Measurements from ENCODE around the gene ENPP7.

The ENPP7 gene

DNA sequence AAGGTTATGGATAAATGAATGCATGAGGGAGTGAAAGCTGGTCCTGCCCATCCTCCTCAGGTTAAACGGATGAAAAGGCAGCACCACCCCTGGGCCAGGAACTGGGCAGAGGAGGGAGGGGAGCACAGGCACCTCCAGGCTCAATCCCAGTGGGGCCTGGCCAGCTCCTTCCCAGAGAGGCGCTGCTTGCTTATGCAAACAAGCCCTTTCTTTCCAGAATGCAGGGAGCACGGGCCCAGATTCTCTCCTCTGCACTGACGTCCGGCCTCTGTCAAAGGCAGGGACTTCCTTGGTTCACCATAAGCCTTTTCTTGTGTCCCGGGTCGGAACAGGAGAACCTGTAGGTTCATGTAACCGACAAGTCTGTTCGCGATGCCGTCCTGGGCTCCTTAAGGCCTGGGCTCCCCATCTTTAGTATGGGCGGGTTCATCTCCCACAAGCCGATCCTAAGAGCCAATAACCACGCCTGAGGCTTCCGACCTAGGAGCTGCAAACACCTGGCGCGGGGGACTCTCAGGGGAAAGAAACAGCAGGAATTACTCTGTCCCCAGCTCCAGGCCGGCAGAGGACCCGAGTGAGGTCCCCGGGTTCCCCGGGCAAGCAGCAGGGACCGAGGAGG, 16.3 kb downstream of the ENPP7 start:
- TF ChIP-seq EGR1 (IDR thresholded peaks at IDR 0.05) (no peak), RAD21 (IDR thresholded peaks at IDR 0.05; ENCODE audit: low read depth) (no peak), NFIC (IDR thresholded peaks at IDR 0.05) (no peak), YY1 (IDR thresholded peaks at IDR 0.05; ENCODE audit: low read depth) (no peak), TEAD4 (IDR thresholded peaks at IDR 0.05) (no peak), CREB1 (IDR thresholded peaks at IDR 0.05; ENCODE audit: low read depth) (no peak)
- TF ChIP-seq, protein P1, sequence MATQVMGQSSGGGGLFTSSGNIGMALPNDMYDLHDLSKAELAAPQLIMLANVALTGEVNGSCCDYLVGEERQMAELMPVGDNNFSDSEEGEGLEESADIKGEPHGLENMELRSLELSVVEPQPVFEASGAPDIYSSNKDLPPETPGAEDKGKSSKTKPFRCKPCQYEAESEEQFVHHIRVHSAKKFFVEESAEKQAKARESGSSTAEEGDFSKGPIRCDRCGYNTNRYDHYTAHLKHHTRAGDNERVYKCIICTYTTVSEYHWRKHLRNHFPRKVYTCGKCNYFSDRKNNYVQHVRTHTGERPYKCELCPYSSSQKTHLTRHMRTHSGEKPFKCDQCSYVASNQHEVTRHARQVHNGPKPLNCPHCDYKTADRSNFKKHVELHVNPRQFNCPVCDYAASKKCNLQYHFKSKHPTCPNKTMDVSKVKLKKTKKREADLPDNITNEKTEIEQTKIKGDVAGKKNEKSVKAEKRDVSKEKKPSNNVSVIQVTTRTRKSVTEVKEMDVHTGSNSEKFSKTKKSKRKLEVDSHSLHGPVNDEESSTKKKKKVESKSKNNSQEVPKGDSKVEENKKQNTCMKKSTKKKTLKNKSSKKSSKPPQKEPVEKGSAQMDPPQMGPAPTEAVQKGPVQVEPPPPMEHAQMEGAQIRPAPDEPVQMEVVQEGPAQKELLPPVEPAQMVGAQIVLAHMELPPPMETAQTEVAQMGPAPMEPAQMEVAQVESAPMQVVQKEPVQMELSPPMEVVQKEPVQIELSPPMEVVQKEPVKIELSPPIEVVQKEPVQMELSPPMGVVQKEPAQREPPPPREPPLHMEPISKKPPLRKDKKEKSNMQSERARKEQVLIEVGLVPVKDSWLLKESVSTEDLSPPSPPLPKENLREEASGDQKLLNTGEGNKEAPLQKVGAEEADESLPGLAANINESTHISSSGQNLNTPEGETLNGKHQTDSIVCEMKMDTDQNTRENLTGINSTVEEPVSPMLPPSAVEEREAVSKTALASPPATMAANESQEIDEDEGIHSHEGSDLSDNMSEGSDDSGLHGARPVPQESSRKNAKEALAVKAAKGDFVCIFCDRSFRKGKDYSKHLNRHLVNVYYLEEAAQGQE (IDR thresholded peaks at IDR 0.05; ENCODE audit: low read depth): no peak
- TF ChIP-seq, protein P2, sequence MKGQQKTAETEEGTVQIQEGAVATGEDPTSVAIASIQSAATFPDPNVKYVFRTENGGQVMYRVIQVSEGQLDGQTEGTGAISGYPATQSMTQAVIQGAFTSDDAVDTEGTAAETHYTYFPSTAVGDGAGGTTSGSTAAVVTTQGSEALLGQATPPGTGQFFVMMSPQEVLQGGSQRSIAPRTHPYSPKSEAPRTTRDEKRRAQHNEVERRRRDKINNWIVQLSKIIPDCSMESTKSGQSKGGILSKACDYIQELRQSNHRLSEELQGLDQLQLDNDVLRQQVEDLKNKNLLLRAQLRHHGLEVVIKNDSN (IDR thresholded peaks at IDR 0.05): no peak

DNA sequence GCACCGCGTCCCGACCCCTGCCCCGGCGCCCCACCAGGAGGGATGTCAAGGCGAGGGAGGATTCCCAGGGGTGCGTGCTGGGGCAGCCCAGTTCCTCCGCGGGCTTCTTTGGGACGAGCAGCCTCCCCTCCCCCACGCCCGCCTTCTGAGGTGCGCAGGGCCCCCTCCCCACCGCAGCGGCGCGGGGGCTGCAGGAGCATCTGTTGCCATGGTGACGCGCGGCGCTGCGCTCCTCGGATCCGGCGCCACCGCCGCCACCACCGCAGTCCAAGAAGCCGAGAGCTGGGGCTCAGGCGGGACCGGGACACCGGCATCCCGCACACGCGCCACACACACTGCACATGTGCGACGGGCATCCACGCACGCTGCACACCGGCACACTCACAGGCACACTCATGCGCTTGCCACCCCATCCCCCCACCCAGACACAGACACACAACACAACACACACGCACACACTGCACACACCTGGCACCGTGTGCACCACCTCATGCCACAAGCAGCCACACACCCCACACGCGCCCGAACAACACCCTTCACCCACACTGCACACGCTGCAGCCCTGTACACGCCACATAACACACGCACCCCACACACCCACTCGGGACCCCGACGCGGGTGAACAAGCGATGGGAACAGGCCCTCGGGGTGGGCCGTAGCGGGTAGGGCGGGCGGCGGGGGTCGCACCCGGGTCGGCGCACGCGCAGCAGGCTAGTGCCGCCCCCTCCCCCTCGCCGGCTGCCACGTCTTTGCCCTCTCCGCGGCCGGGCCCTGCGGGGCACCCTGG, 17.0 kb downstream of the ENPP7 start:
- TF ChIP-seq EP300 (IDR thresholded peaks at IDR 0.05; ENCODE audit: borderline replicate concordance): no peak
- TF ChIP-seq CEBPB (IDR thresholded peaks at IDR 0.05): no peak
- TF ChIP-seq TAF1 (IDR thresholded peaks at IDR 0.05; ENCODE audit: low read depth): no peak
- TF ChIP-seq, protein P3, sequence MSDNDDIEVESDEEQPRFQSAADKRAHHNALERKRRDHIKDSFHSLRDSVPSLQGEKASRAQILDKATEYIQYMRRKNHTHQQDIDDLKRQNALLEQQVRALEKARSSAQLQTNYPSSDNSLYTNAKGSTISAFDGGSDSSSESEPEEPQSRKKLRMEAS (IDR thresholded peaks at IDR 0.05): no peak
- TF ChIP-seq, protein P2 (IDR thresholded peaks at IDR 0.05): no peak

DNA sequence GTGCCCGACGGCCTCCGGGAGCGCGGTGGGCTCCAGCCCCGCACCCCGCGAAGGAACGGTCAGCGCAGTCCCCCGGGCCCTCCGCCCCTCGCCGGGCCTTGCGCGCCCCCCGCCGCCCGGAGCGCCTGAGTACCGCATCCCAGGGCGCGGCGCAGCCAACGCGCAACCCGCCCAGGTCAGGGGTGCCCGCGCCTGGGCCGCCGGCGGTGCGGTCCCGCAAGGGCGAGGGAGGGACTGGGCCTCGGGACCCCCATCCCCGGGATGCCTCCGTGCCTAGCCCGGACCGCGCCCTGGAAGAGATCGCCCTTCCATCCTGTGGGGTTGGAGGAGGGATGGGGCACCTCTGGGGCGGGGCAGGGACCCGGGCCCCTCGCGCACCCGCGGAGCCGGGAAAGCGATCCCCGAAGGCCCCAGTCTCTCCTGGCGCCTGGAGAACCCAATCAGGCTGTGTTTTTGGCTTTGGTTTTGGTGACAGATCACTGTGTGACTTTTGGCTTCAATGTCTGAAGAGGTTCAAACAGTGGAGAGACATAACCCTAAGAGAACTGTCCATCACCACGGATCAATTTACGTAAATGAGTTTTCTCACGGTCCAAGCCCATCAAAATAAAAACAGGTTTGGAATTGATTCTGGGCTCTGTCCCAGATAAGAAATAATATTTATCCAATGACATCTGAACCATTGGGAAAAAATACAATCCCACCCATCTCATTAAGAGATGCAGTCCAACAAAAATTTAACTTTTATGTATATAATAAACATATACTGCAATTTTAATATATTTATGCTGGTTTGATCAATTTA, 17.8 kb downstream of the ENPP7 start:
- no peak for TF ChIP-seq EP300 (IDR thresholded peaks at IDR 0.05; ENCODE audit: borderline replicate concordance)
- TF ChIP-seq TEAD4 (IDR thresholded peaks at IDR 0.05): no peak
- TF ChIP-seq TAF1 (IDR thresholded peaks at IDR 0.05; ENCODE audit: low read depth): no peak

DNA sequence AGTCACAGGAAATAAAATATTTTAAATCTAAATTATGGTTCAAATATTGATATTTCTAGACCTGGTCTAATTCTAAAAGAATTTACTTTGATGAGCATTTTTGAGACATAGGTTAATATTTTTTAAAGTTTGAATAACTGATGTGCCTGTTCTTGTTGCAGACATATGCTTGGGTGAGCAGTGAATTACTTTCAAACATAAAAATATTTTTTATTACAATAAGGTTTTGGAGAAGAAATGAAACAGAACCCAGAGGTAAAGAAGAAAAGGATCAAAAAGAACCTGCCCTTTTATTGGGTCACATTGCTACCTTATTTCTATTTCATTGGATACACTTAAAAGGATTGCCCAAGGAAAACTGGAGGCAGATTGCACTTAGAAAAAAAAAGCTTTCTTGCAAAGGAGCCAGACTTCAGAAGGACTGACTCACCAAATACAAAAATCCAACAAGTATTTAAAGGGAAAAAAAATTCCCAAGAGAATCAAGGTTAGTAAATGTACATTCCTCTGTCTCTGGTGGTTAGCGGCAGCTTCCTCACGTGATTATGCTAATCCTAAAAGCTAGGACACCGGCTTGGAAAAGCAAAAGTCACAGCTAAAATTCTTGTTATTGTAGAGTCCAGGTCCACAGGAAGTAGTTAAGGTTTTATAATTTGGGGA, 18.5 kb downstream of the ENPP7 start:
- TF ChIP-seq NFIC (IDR thresholded peaks at IDR 0.05): no peak

DNA sequence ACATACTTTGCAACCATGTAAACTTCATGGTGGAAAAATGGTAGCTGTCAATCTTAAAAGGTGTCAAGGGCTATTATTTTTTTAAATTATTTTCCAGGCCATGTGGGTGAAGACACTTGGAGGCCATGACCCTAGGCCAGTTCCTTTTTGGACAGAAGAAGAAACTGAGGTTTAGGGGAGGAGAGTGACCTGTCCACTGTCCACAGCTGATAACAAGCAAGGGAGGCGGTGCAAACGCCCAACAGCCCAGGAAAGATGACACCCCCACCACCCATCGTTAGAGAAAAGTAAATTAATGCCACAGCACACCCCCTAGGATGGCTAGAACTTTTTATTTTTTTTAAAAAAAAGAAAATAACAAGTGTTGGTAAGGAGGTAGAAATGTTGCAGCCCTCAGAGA, 19.2 kb downstream of the ENPP7 start:
- TF ChIP-seq EP300 (IDR thresholded peaks at IDR 0.05; ENCODE audit: borderline replicate concordance) (no peak), TCF12 (IDR thresholded peaks at IDR 0.05; ENCODE audit: low read depth) (no peak), TEAD4 (IDR thresholded peaks at IDR 0.05) (no peak), ZBTB7A (IDR thresholded peaks at IDR 0.05; ENCODE audit: low read depth) (no peak), TAF1 (IDR thresholded peaks at IDR 0.05; ENCODE audit: low read depth) (no peak)

DNA sequence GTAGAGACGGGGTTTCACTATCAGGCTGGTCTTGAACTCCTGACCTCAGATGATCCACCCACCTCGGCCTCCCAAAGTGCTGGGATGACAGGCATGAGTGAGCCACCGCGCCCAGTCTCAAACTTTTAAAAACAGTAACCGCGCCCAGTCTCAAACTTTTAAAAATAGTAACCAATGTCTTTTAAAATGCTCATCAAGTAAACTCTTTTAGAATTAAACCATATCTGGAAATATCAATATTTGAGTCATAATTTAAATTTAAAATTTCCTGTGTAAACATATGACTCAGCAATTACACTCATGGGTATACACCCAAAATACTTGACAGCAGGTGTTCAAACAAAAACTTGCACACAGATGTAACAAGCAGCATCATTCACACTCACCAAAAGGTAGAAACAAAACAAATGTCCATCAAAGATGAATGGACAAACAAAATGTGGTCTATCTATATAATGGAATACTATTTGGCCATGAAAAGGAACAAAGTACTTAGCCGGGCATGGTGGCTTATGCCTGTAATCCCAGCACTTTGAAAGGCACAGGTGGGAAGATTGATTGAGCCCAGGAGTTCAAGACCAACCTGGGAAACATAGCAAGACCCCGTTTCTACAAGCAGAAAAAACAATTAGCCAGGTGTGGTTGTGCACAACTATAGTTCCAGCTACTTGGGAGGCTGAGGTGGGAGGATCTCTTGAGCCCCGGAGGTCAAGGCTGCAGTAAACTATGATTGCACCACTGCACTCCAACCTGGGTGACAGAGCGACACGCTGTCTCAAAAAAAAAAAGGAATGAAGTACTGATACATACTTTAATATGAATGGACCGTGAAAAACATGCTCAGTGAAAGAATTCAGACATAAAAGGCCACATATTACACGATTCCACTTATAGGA, 20.2 kb downstream of the ENPP7 start:
- no peak for TF ChIP-seq EP300 (IDR thresholded peaks at IDR 0.05; ENCODE audit: borderline replicate concordance)
- TF ChIP-seq TCF12 (IDR thresholded peaks at IDR 0.05; ENCODE audit: low read depth): no peak
- TF ChIP-seq TEAD4 (IDR thresholded peaks at IDR 0.05): no peak
- no peak for TF ChIP-seq ZBTB7A (IDR thresholded peaks at IDR 0.05; ENCODE audit: low read depth)
- TF ChIP-seq, protein P1 (IDR thresholded peaks at IDR 0.05; ENCODE audit: low read depth): no peak
- no peak for TF ChIP-seq CEBPB (IDR thresholded peaks at IDR 0.05)

All from Ishikawa (cell line).